Psoas muscle (tissue), 8 donors: Measurements from ENCODE around the gene KLK13. TPM values are rescaled to one million over a fixed set of nuclear protein-coding genes. Genes with fewer than 3 reads are reported as not detected.

Experiments
- ATAC-seq, 4 donors: fragments of 200-7000 bp; cut with Tn5 transposase; one replicate each; pipeline ENCODE4 v1.9.1; 2020; ENCODE audit warnings: moderate library complexity in 3 of 4, mild to moderate bottlenecking in 2 of 4
- DNase-seq, 2 donors: peaks; one replicate each; pipeline ENCODE4 v3.0.0-alpha.2; 2020
- H3K27ac ChIP-seq: fragments of 200-600 bp; one replicate; pipeline ENCODE4 v1.8.0; 2022
- H3K27me3 ChIP-seq, 3 donors: fragments of 200-600 bp in 1 of 3; one replicate each; pipeline versions ENCODE4 v1.6.1 to v1.8.0; 2013 to 2022; ENCODE audit warnings: low read length in 2 of 3, mild to moderate bottlenecking in 2 of 3, moderate library complexity in 1 of 3; ENCODE audit not compliant: insufficient read depth in 3 of 3
- H3K36me3 ChIP-seq, 2 donors: fragments of 200-600 bp in 1 of 2; one replicate each; pipeline versions ENCODE4 v1.6.1 to v1.8.0; 2013 to 2022; ENCODE audit warnings: low read depth in 1 of 2, mild to moderate bottlenecking in 1 of 2, moderate library complexity in 1 of 2; ENCODE audit not compliant: insufficient read depth in 1 of 2
- H3K4me1 ChIP-seq: fragments of 200-600 bp; one replicate; pipeline ENCODE4 v1.8.0; 2022
- H3K4me3 ChIP-seq: fragments of 200-600 bp; one replicate; pipeline ENCODE4 v1.8.0; 2022; ENCODE audit warnings: mild to moderate bottlenecking
- H3K9me3 ChIP-seq: fragments of 200-600 bp; one replicate; pipeline ENCODE4 v1.8.0; 2022
- WGBS, 3 donors: extraction: QIAGEN DNeasy Blood & Tissue Kit; methylation state at CpG; one replicate each; pipeline versions ENCODE4 v1.1.6 to v1.1.7; 2013; 5-methylcytosine and 5-hydroxymethylcytosine counted together
- intact Hi-C, 2 donors: fragments of 100-400 bp; cut with DNase I; formaldehyde crosslinking; loops; one replicate each; pipeline versions ENCODE4 v1.11.0 to v1.14.2; 2022
- polyA plus RNA-seq, 3 donors: library from polyadenylated mRNA; stranded (reverse); fragments of 200-250 nt; gene quantifications; one replicate each; pipeline ENCODE4 v1.2.3, GENCODE V29; 2013
- total RNA-seq, 4 donors: library from RNA; stranded (reverse); fragmentation: NEBNext Ultra II Directional in 2 of 4; extraction: Animal tissue kit (Norgen Biotek cat#: 25700) in 2 of 4; gene quantifications; one replicate each; pipeline versions ENCODE4 v1.2.1 to v1.2.4, GENCODE V29; 2021 to 2023
- TF ChIP-seq, protein P1 (sequence below): fragments of 200-600 bp; IDR thresholded peaks from one replicate; pipeline ENCODE4 v1.8.0; 2022; ENCODE audit warnings: antibody characterized with exemption
- donor health status: healthy with polysubstance abuse.
- donor health status: DM: no; HTN: no; CAD: no; lungs with moderate emphysema.
- donor health status: Bipolar disorder and iron deficiency.
- donor health status: healthy.
- donor health status: DM: yes; HTN: yes; CAD: no.
- donor health status: DM: no; HTN: no; CAD: no.
- donor health status: DM: no; HTN: no; CAD: no.
- donor health status: DM: yes; HTN: yes; CAD: no.

KLK13 gene
- total and polyA plus RNA-seq, 7 donors = 0.18 TPM; not detected in 6

DNA sequence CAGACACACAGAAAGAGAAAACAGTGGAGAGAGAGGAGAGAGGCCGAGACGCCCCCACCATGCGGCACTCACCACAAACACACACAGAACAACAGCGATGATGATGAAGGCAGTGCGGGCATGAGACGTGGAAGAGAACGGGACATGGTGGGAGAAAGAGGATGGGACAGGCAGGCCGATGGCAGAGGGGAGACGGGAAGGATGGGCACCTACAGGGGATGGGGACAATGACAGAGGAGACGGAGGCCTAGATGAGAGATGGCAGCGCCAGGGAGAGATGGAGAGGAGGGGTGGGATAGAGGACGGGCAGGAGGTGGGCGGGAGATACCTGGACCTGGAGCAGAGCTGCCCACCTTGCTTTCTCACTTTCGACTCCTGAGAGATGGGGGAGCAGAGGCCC is 18.9 kb upstream of the KLK13 start:
- Histone ChIP-seq H3K4me3 (no peak overlapping the region), H3K27me3 (peaks cover 0 to 6% (median 0%) of the 10 kb centered on the region in 3 donors), H3K4me1 (no peaks in the 10 kb centered on the region), H3K27ac (no peak overlapping the region), H3K9me3 (no peaks in the 10 kb centered on the region), H3K36me3 (no peaks in the 10 kb centered on the region)
- TF ChIP-seq, protein P1, sequence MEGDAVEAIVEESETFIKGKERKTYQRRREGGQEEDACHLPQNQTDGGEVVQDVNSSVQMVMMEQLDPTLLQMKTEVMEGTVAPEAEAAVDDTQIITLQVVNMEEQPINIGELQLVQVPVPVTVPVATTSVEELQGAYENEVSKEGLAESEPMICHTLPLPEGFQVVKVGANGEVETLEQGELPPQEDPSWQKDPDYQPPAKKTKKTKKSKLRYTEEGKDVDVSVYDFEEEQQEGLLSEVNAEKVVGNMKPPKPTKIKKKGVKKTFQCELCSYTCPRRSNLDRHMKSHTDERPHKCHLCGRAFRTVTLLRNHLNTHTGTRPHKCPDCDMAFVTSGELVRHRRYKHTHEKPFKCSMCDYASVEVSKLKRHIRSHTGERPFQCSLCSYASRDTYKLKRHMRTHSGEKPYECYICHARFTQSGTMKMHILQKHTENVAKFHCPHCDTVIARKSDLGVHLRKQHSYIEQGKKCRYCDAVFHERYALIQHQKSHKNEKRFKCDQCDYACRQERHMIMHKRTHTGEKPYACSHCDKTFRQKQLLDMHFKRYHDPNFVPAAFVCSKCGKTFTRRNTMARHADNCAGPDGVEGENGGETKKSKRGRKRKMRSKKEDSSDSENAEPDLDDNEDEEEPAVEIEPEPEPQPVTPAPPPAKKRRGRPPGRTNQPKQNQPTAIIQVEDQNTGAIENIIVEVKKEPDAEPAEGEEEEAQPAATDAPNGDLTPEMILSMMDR = no peak
- no peak for ATAC-seq
- DNase-seq = no peak
- intact Hi-C loops = no loop called here
- WGBS, 3 donors = 66 to 75% (median 71%) methylated on average over 14 of the region's 14 CpGs

DNA sequence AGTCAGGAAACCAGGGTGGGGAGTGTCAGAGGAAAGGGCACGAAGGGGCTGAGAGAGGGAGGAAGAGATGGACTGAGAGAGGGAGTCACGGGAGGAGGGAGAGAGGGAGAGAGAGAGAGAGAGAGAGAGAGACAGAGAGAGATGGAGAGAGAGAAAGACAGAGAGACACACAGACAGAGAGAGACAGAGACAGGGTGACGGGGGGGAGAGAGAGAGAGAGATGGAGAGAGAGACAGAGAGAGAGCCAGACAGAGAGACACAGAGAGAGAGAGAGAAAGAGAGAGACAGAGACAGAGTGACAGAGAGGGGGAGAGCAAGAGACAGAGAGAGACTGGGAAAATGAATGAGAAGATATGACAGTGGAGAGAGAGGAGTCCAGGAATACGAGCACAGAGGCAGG is 18.3 kb upstream of the KLK13 start:
- DNase-seq = no peak
- TF ChIP-seq, protein P1 = no peak
- peaks cover 0 to 6% (median 0%) of the 10 kb centered on the region in 3 donors for H3K27me3 ChIP-seq
- no peaks in the 10 kb centered on the region for H3K4me1 ChIP-seq
- H3K4me3 ChIP-seq = no peak overlapping the region
- ATAC-seq = no peak
- 27 to 34% (median 27%) methylated on average over 4 of the region's 4 CpGs for WGBS, 3 donors
- no peaks in the 10 kb centered on the region for H3K9me3 ChIP-seq
- H3K36me3 ChIP-seq = no peaks in the 10 kb centered on the region
- intact Hi-C loops = no loop called here
- no peak overlapping the region for H3K27ac ChIP-seq

DNA sequence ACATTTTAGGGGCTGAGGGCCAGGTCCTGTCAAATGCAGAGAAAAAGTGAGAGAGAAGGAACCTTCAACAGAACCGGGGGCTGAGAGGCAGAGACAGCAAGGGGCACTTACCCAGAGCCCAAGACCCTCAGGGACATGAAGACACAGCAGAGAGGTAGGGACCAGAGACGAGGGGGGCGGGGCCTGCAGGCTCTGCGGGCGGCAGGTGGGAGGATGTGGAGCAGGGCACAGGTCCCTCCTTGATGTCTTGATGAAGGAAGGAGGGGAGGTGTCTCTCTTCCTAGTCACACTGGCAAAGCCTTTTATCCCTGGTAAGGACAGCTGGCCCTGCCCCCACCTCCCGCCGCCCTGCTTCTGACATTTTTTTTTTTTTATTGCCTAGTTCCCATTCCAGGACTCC is 17.7 kb upstream of the KLK13 start, which contains the start of gene KLK14:
TSS of gene KLK14 (minus strand) at position 277 of the 400 bp plus-strand sequence. CDS start at position 4, 273 bp downstream.
- WGBS, 3 donors = 22 to 23% (median 22%) methylated on average over 7 of the region's 7 CpGs
- no peaks in the 10 kb centered on the region for H3K9me3 ChIP-seq
- DNase-seq = no peak
- TF ChIP-seq, protein P1 = no peak
- H3K27ac ChIP-seq = no peak within 1 kb of the TSS
- ATAC-seq = no peak
- no peaks in the 10 kb centered on the region for H3K4me1 ChIP-seq
- no peaks in the 10 kb centered on the region for H3K36me3 ChIP-seq
- no peak within 1 kb of the TSS for H3K4me3 ChIP-seq
- intact Hi-C loops = no loop called here
- H3K27me3 ChIP-seq = peaks cover 0 to 6% (median 0%) of the 10 kb centered on the region in 3 donors

DNA sequence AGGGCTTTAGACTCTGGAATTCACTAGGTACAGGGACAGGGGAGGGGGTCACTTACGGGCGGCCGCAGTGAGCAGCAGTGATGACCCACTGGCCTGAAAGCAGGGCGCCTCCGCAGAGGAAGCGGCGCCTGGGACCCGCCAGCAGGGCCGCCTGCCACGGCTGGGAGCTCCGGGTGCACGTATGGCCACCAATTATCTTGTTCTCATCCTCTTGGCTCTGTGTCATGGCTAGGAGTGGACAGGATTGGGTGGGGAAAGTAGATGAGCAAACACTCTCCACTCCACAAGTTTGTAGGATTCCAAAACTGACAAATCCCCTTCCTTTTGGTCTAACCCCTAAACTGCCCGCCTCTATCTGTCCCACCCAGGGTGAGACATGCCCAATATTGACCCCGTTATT is 16.6 kb upstream of the KLK13 start:
- TF ChIP-seq, protein P1 = no peak
- WGBS, 3 donors = 77 to 83% (median 78%) methylated on average over 14 of the region's 14 CpGs
- Histone ChIP-seq H3K36me3 (no peaks in the 10 kb centered on the region), H3K9me3 (no peaks in the 10 kb centered on the region), H3K27me3 (peaks cover 0 to 8% (median 0%) of the 10 kb centered on the region in 3 donors), H3K4me3 (no peak overlapping the region), H3K27ac (no peak overlapping the region), H3K4me1 (no peaks in the 10 kb centered on the region)
- ATAC-seq (no peak), DNase-seq (no peak)
- intact Hi-C loops = no loop called here

DNA sequence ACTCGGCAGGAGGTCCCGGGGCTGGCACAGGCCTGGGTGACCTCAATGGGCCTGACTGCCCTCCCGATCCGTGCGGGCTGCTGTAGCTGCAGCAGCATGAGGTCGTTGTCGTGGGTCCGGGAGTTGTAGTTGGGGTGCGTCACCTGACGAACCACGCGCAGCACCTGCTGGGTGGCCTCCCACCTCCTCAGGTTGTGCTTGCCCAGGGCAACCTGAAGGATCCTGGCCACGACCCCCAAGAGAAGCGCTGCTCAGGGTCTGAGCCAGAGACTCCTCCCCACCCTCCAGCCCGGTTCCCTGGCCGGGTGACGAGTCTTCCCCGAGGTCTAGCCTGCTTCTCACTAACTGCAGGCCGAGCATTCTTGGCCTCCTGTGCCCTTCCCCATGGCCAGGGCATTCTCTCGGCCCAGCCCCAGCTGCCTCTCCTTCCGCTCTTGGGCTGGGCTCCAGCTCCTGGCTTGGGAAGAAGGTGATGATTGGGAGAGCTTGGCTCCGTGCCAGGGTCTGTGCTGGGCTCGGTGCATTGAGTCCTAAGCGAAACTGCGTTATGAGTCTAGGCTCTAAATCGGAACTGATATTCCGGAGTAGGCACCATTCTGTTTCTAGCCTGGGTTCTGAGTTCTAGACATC is 14.7 kb upstream of the KLK13 start:
- no peaks in the 10 kb centered on the region for H3K4me1 ChIP-seq
- peaks cover 0 to 8% (median 0%) of the 10 kb centered on the region in 3 donors for H3K27me3 ChIP-seq
- no peak overlapping the region for H3K27ac ChIP-seq
- no peak overlapping the region for H3K4me3 ChIP-seq
- peaks cover under 1% of the 10 kb centered on the region for H3K9me3 ChIP-seq
- intact Hi-C loops = no loop called here
- H3K36me3 ChIP-seq = no peaks in the 10 kb centered on the region
- 66 to 68% (median 67%) methylated on average over 27 of the region's 27 CpGs for WGBS, 3 donors
- TF ChIP-seq, protein P1 = no peak
- ATAC-seq = no peak
- DNase-seq = no peak
